HepG2 (cell line): Measurements from ENCODE around the gene IGSF21. TPM values are rescaled to one million over a fixed set of nuclear protein-coding genes. Genes with fewer than 3 reads are reported as not detected.

ENCODE experiments used
- ATAC-seq: fragments of 200-7000 bp; cut with Tn5 transposase; 3 replicates; pipeline ENCODE4 v1.9.1; 2020; ENCODE audit warnings: mild to moderate bottlenecking, moderate library complexity
- BruUV-seq: library from RNA; stranded (reverse); fragments of 400-500 nt; replicated peaks from 2 replicates; lab custom pipeline; 2021; lab: Mats Ljungman, UMichigan
- CTCF ChIA-PET: fragments of 300-600 bp; formaldehyde crosslinking; extraction: SDS; loops from one replicate; lab custom pipeline; 2021; ENCODE audit warnings: low total read pairs, inconsistent platforms, low intra/inter-chr PET ratio; lab: Yijun Ruan, JAX
- POLR2A ChIA-PET: fragments of 350-600 bp; sonication (Branson Sonifier 250); formaldehyde crosslinking; loops from one replicate; lab custom pipeline; 2020; ENCODE audit warnings: antibody characterized with exemption, inconsistent platforms; lab: Yijun Ruan, JAX
- DNase-seq: peaks from one replicate; pipeline ENCODE4 v3.0.0-alpha.2; 2015; ENCODE audit warnings: low spot score
- FAIRE-seq: peaks from 3 replicates; lab custom pipeline; 2011; peaks lifted over from hg19 to GRCh38; lab: Jason Lieb, UNC
- H2AFZ ChIP-seq: one replicate; pipeline ENCODE4 v1.6.1; 2011; ENCODE audit warnings: low read length, inconsistent platforms
- H3K27ac ChIP-seq: fragments of 300-600 bp; 3 replicates; pipeline ENCODE4 v1.8.0; 2011; ENCODE audit warnings: mixed run types, mild to moderate bottlenecking, mixed read lengths, low read length, inconsistent platforms; ENCODE audit not compliant: insufficient read depth; ENCODE audit errors: extremely low read length
- H3K27me3 ChIP-seq, 2 experiments: fragments of 200-600 bp in 1 of 2; 2 replicates in 1 of 2; 3 replicates in 1 of 2; pipeline versions ENCODE4 v1.6.0 to v1.8.0; 2011; ENCODE audit warnings: low read length in 2 of 2, mild to moderate bottlenecking in 2 of 2, moderate library complexity in 2 of 2, inconsistent platforms in 1 of 2; ENCODE audit not compliant: insufficient read depth in 2 of 2, control insufficient read depth in 1 of 2
- H3K36me3 ChIP-seq, 2 experiments: fragments of 200-600 bp in 1 of 2; replicated peaks in 1 of 2; 2 replicates in 1 of 2; 3 replicates in 1 of 2; pipeline versions ENCODE4 v1.5.1 to v1.8.0; 2011; ENCODE audit warnings: low read length in 2 of 2, inconsistent platforms in 1 of 2; ENCODE audit not compliant: insufficient read depth in 2 of 2, control insufficient read depth in 1 of 2
- H3K4me1 ChIP-seq: 2 replicates; pipeline ENCODE4 v1.5.1; 2012; ENCODE audit warnings: low read length, inconsistent platforms; ENCODE audit not compliant: insufficient read depth
- H3K4me2 ChIP-seq: 2 replicates; pipeline ENCODE4 v1.6.0; 2011; ENCODE audit warnings: low read depth, low read length, inconsistent platforms
- H3K4me3 ChIP-seq, 3 experiments: fragments of 200-600 bp in 1 of 3; sonication (generic), shearing (Covaris generic) in 1 of 3; replicated peaks in 1 of 3; 2 replicates each; pipeline ENCODE4 v1.5.1; 2011 to 2016; ENCODE audit warnings: low read length in 3 of 3, inconsistent platforms in 2 of 3, low read depth in 2 of 3, mild to moderate bottlenecking in 2 of 3, control low read depth in 1 of 3, mixed read lengths in 1 of 3; ENCODE audit not compliant: insufficient read depth in 1 of 3
- H3K79me2 ChIP-seq: one replicate; pipeline ENCODE4 v1.6.1; 2011; ENCODE audit warnings: low read length, inconsistent platforms; ENCODE audit not compliant: insufficient read depth
- H3K9ac ChIP-seq: 2 replicates; pipeline ENCODE4 v1.6.0; 2011; ENCODE audit warnings: mild to moderate bottlenecking, low read depth, low read length, inconsistent platforms; ENCODE audit not compliant: insufficient read depth
- H3K9me3 ChIP-seq: 2 replicates; pipeline ENCODE4 v1.5.1; 2012; ENCODE audit warnings: mild to moderate bottlenecking, low read length
- H4K20me1 ChIP-seq: 2 replicates; pipeline ENCODE4 v1.6.0; 2011; ENCODE audit warnings: inconsistent platforms, mild to moderate bottlenecking, low read length, moderate library complexity; ENCODE audit not compliant: insufficient read depth
- CTCF ChIP-seq: sonication (generic); formaldehyde crosslinking; IDR thresholded peaks from 2 replicates; pipeline ENCODE4 v1.5.0; 2020; ENCODE audit warnings: mild to moderate bottlenecking, missing genetic modification reagents, moderate library complexity
- FOSL2 ChIP-seq: sonication (generic); formaldehyde crosslinking; IDR thresholded peaks from 2 replicates; pipeline ENCODE4 v1.4.0; 2020; ENCODE audit warnings: missing genetic modification reagents
- IRF9 ChIP-seq: sonication (generic); formaldehyde crosslinking; IDR thresholded peaks from 2 replicates; pipeline ENCODE4 v1.8.0; 2022; ENCODE audit warnings: missing genetic modification reagents, mild to moderate bottlenecking, borderline replicate concordance
- SCMH1 ChIP-seq: sonication (generic); formaldehyde crosslinking; IDR thresholded peaks from 2 replicates; pipeline ENCODE4 v1.9.0; 2021; ENCODE audit warnings: missing genetic modification reagents, mild to moderate bottlenecking, borderline replicate concordance
- ZNF800 ChIP-seq: sonication (generic); formaldehyde crosslinking; IDR thresholded peaks from 2 replicates; pipeline ENCODE4 v1.4.0; 2020; ENCODE audit warnings: missing genetic modification reagents
- WGBS: methylation state at CpG from one replicate; pipeline ENCODE4 v1.1.6; 2017; ENCODE audit warnings: low lambda C conversion rate; 5-methylcytosine and 5-hydroxymethylcytosine counted together
- in situ Hi-C: cut with HindIII; loops from 2 replicates; pipeline ENCODE4 v1.10.0; 2017; ENCODE audit warnings: low pct_unique_long_range_greater_than_20kb; ENCODE audit not compliant: extremely low pct_ligation_motif_present
- intact Hi-C: fragments of 100-400 bp; cut with micrococcal nuclease; formaldehyde crosslinking; loops from one replicate; pipeline ENCODE4 v1.10.0; 2022; ENCODE audit not compliant: unreplicated experiment
- polyA plus RNA-seq, 8 experiments: library from polyadenylated mRNA; depleted of rRNA in 3 of 8; stranded (reverse) in 7 of 8; unstranded in 1 of 8; fragments of >200 nt; fragmentation: Illumina TruSeq in 4 of 8; extraction: Trizol in 4 of 8; gene quantifications; 2 replicates each; pipeline versions ENCODE4 v1.2.1 to v1.2.3, GENCODE V29; 2011 to 2016; ENCODE audit warnings: low read depth in 4 of 8, missing spikeins in 1 of 8, mixed read lengths in 1 of 8; ENCODE audit not compliant: insufficient read depth in 1 of 8
- total RNA-seq, 5 experiments: library from RNA; depleted of rRNA; stranded (reverse); fragments of >200 nt; fragmentation: Illumina TruSeq; extraction: Trizol; gene quantifications; 2 replicates each; pipeline ENCODE4 v1.2.3, GENCODE V29; 2016; ENCODE audit warnings: low read depth in 1 of 5

Gene IGSF21
- total and polyA plus RNA-seq, 2 of the 13 experiments (the other 11 are each of a cell fraction or from before 2014, with no cell fraction given), result not detected

GRCh38 chr1:18245647-18246046 lies 138.0 kb downstream of the IGSF21 start (continued):
- no peak for TF ChIP-seq IRF9 (CRISPR knock-in tag)

- Histone ChIP-seq H3K9me3 (peaks cover 5% of the 10 kb centered on the region; the same call in 1 of the 2 replicates), H2AFZ (no peak overlapping the region), H3K79me2 (no peaks in the 10 kb centered on the region), H3K9ac (no peak overlapping the region), H3K4me1 (no peaks in the 10 kb centered on the region), H3K27ac (no peak overlapping the region)
- no TSS peak for BruUV-seq
- no peak for ATAC-seq
- intact Hi-C loops, result no loop called here
- in situ Hi-C loops, result no loop called here
- DNase-seq, result no peak
- TF ChIP-seq FOSL2 (CRISPR knock-in tag) (no peak), ZNF800 (no peak), CTCF (peak; percentile 24), SCMH1 (no peak)
- TF ChIP-seq, all 625 proteins: peak for 1
- H3K27me3 ChIP-seq, result peaks cover 0 to 4% of the 10 kb centered on the region in 2 experiments; a peak in 1 of 5 replicates
- no peak overlapping the region for H3K4me2 ChIP-seq
- ChIA-PET POLR2A (no interaction called here), CTCF (no interaction called here)
- FAIRE-seq, result no peak
- WGBS, result 27% methylated on average over 6 of the region's 6 CpGs
- H4K20me1 ChIP-seq, result no peaks in the 10 kb centered on the region
- no peak overlapping the region for H3K4me3 ChIP-seq
- H3K36me3 ChIP-seq, result no peaks in the 10 kb centered on the region
Observed at GRCh38 chr1:18246543-18246942, 138.9 kb downstream of the IGSF21 start.
